Measurements from ENCODE around the gene CD151. TPM values are rescaled to one million over a fixed set of nuclear protein-coding genes. Genes with fewer than 3 reads are reported as not detected.

CD151 gene
- total and polyA plus RNA-seq, 2 experiments from 2014 or later = 62.9 to 109 TPM

DNA sequence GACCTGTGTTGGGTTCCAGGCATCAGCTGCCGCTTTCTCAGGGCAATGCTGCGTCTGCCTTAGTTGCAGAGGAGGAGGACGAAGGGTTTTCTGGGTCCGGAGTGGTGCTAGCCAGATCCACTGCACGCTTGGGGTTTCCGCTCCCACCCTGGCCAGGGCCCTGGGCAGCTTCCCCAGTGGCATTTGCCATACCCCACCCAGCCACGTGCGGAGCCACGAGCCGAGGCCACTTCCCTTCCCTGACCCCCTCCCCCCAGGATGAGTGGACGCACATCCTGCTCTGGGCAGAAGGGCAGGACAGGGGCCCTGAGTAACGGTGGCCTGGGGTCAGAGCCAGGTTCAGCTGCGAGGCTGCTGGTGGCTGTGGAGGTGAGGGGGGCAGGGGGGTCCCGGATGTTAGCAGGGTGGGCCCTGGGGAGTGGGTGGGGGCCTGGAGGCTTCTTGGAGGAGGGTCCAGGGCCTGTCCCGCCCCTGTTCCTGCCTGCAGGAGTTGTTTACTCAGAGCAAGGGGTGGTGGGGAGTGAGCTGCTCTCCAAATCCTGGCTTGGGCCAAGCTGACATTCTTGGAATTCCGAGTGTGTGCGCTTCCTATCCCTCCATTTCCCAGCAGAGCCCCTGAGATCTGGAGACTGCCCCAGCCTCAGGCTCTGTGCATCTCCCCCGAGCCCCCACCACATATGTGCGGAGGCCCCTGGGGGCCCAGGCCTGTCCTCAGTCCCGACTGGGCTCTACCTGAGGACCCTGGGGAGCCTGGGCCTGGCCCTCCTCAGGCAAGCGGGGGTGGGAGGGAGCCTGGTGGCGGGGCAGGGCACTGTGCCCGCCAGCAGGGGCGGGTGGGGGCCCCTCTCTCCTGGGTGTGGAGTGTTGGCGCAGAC, 11.3 kb downstream of the CD151 start:
- peaks cover 22% of the 10 kb centered on the region for H3K36me3 Mint-ChIP-seq (ENCODE audit: low read depth)
- H4K20me1 ChIP-seq (replicated peaks; ENCODE audit: insufficient read depth) = peaks cover 27% of the 10 kb centered on the region
- H3K27ac ChIP-seq (ENCODE audit: low read depth) = peak overlapping the region; percentile 99
- peak overlapping the region; percentile 98 for H3K4me3 ChIP-seq
- peak overlapping the region; percentile 93 for H3K27ac Mint-ChIP-seq
- peaks cover 20% of the 10 kb centered on the region; the same call in 1 of the 2 replicates for H3F3A ChIP-seq (replicated peaks; ENCODE audit: low read depth)
- H3K4me2 ChIP-seq = peak overlapping the region; percentile 91
- TF ChIP-seq POLR2AphosphoS5 (IDR thresholded peaks at IDR 0.05; ENCODE audit: low read depth) = peak; percentile 88
- TF ChIP-seq ZNF114 (CRISPR knock-in tag; IDR thresholded peaks at IDR 0.05) = no peak
- H3K27me3 Mint-ChIP-seq (ENCODE audit: insufficient read depth, low read depth, poor library complexity) = peaks cover 30% of the 10 kb centered on the region
- peak overlapping the region; percentile 88 for H3K4me3 Mint-ChIP-seq
- no peaks in the 10 kb centered on the region for H3K27me3 ChIP-seq (ENCODE audit: insufficient read depth)
- no peaks in the 10 kb centered on the region for H3K9me2 ChIP-seq (ENCODE audit: insufficient read depth)
- H3K4me1 ChIP-seq (ENCODE audit: insufficient read depth) = peaks cover 32% of the 10 kb centered on the region
- peaks cover 6% of the 10 kb centered on the region; the same call in 1 of the 2 replicates for H3K36me3 ChIP-seq (ENCODE audit: insufficient read depth)
- DNase-seq (ENCODE audit: low spot score) (peak; percentile 98), ATAC-seq (peak; percentile 60)
- H3K4me1 Mint-ChIP-seq = peaks cover 28% of the 10 kb centered on the region
- no peak overlapping the region for H2AFZ ChIP-seq
- no peaks in the 10 kb centered on the region for H3K9me3 Mint-ChIP-seq
- H3K79me2 ChIP-seq (replicated peaks; ENCODE audit: insufficient read depth) = peaks cover 19% of the 10 kb centered on the region

DNA sequence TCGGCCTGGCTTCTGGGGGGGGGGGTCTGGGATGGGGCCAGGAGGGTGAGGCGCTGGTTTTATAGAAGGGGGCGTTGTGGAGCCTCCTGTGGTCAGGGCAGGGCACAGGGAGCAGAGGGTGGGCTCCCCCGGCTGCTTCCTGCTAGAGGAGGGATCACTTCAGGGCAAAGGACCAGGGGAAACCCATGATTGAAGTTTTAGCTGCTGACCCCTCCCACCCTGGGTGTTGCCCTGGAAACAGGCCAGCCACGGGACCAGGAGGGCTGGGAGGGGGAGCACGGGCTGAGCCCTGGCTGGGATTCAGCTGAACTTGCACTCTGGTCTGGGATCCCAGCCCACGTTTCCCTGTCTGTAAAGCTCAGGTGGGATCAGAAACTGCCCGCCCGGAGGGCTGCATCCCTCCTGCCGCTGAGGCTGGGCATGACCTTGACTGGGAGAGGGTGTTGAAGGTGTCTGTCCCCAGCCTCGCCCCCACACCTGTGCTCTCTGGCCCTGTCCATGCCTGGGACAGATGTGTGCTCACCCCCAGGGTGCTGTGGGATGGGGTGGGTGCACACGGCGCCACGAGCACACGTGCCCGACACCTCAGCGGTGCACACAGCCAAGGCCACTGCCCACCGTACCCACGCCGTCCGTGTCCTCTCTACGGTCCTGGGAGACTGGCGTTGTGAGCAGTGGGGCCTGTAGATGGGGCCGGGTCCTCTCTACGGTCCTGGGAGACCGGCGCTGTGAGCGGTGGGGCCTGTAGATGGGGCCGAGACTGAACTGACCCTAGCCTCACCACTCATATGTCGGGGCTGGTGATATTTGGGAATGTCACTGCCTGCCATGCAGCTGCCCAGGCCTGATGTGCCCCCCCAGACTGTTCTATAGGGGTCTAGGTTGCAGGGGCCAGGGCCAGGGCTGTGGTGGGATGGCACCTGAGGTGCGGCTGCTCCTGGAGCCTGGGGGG, 12.2 kb downstream of the CD151 start:
- peak overlapping the region; percentile 88 for H3K4me3 Mint-ChIP-seq
- Histone ChIP-seq H3K9me2 (ENCODE audit: insufficient read depth) (no peaks in the 10 kb centered on the region), H2AFZ (no peak overlapping the region), H3K36me3 (ENCODE audit: insufficient read depth) (peaks cover under 1% of the 10 kb centered on the region; the same call in 1 of the 2 replicates), H3K4me3 (peak overlapping the region; percentile 98), H3K27ac (ENCODE audit: low read depth) (peak overlapping the region; percentile 99), H3K4me1 (ENCODE audit: insufficient read depth) (peaks cover 32% of the 10 kb centered on the region), H3K27me3 (ENCODE audit: insufficient read depth) (no peaks in the 10 kb centered on the region), H3K4me2 (peak overlapping the region; percentile 91), H3F3A (replicated peaks; ENCODE audit: low read depth) (peaks cover 11% of the 10 kb centered on the region; the same call in 1 of the 2 replicates), H3K79me2 (replicated peaks; ENCODE audit: insufficient read depth) (peaks cover 19% of the 10 kb centered on the region), H4K20me1 (replicated peaks; ENCODE audit: insufficient read depth) (peaks cover 22% of the 10 kb centered on the region)
- DNase-seq (ENCODE audit: low spot score) = peak; percentile 94
- peak overlapping the region; percentile 93 for H3K27ac Mint-ChIP-seq
- H3K36me3 Mint-ChIP-seq (ENCODE audit: low read depth) = peaks cover 14% of the 10 kb centered on the region
- H3K9me3 Mint-ChIP-seq = no peaks in the 10 kb centered on the region
- peak; percentile 28 for ATAC-seq
- peaks cover 25% of the 10 kb centered on the region for H3K27me3 Mint-ChIP-seq (ENCODE audit: insufficient read depth, low read depth, poor library complexity)
- peaks cover 28% of the 10 kb centered on the region for H3K4me1 Mint-ChIP-seq
- TF ChIP-seq JUNB (IDR thresholded peaks at IDR 0.05; ENCODE audit: unreplicated experiment) (no peak), CREB1 (CRISPR knock-in tag; IDR thresholded peaks at IDR 0.05; ENCODE audit: low read depth) (no peak), POLR2AphosphoS5 (IDR thresholded peaks at IDR 0.05; ENCODE audit: low read depth) (no peak), ZNF114 (CRISPR knock-in tag; IDR thresholded peaks at IDR 0.05) (no peak), ZNF331 (CRISPR knock-in tag; IDR thresholded peaks at IDR 0.05; ENCODE audit: low read depth) (no peak), EZH2 (IDR thresholded peaks at IDR 0.05; ENCODE audit: low read depth, unreplicated experiment) (no peak)
- TF ChIP-seq, protein P1, sequence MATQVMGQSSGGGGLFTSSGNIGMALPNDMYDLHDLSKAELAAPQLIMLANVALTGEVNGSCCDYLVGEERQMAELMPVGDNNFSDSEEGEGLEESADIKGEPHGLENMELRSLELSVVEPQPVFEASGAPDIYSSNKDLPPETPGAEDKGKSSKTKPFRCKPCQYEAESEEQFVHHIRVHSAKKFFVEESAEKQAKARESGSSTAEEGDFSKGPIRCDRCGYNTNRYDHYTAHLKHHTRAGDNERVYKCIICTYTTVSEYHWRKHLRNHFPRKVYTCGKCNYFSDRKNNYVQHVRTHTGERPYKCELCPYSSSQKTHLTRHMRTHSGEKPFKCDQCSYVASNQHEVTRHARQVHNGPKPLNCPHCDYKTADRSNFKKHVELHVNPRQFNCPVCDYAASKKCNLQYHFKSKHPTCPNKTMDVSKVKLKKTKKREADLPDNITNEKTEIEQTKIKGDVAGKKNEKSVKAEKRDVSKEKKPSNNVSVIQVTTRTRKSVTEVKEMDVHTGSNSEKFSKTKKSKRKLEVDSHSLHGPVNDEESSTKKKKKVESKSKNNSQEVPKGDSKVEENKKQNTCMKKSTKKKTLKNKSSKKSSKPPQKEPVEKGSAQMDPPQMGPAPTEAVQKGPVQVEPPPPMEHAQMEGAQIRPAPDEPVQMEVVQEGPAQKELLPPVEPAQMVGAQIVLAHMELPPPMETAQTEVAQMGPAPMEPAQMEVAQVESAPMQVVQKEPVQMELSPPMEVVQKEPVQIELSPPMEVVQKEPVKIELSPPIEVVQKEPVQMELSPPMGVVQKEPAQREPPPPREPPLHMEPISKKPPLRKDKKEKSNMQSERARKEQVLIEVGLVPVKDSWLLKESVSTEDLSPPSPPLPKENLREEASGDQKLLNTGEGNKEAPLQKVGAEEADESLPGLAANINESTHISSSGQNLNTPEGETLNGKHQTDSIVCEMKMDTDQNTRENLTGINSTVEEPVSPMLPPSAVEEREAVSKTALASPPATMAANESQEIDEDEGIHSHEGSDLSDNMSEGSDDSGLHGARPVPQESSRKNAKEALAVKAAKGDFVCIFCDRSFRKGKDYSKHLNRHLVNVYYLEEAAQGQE (IDR thresholded peaks at IDR 0.05; ENCODE audit: unreplicated experiment) = no peak
- TF ChIP-seq, protein P2, sequence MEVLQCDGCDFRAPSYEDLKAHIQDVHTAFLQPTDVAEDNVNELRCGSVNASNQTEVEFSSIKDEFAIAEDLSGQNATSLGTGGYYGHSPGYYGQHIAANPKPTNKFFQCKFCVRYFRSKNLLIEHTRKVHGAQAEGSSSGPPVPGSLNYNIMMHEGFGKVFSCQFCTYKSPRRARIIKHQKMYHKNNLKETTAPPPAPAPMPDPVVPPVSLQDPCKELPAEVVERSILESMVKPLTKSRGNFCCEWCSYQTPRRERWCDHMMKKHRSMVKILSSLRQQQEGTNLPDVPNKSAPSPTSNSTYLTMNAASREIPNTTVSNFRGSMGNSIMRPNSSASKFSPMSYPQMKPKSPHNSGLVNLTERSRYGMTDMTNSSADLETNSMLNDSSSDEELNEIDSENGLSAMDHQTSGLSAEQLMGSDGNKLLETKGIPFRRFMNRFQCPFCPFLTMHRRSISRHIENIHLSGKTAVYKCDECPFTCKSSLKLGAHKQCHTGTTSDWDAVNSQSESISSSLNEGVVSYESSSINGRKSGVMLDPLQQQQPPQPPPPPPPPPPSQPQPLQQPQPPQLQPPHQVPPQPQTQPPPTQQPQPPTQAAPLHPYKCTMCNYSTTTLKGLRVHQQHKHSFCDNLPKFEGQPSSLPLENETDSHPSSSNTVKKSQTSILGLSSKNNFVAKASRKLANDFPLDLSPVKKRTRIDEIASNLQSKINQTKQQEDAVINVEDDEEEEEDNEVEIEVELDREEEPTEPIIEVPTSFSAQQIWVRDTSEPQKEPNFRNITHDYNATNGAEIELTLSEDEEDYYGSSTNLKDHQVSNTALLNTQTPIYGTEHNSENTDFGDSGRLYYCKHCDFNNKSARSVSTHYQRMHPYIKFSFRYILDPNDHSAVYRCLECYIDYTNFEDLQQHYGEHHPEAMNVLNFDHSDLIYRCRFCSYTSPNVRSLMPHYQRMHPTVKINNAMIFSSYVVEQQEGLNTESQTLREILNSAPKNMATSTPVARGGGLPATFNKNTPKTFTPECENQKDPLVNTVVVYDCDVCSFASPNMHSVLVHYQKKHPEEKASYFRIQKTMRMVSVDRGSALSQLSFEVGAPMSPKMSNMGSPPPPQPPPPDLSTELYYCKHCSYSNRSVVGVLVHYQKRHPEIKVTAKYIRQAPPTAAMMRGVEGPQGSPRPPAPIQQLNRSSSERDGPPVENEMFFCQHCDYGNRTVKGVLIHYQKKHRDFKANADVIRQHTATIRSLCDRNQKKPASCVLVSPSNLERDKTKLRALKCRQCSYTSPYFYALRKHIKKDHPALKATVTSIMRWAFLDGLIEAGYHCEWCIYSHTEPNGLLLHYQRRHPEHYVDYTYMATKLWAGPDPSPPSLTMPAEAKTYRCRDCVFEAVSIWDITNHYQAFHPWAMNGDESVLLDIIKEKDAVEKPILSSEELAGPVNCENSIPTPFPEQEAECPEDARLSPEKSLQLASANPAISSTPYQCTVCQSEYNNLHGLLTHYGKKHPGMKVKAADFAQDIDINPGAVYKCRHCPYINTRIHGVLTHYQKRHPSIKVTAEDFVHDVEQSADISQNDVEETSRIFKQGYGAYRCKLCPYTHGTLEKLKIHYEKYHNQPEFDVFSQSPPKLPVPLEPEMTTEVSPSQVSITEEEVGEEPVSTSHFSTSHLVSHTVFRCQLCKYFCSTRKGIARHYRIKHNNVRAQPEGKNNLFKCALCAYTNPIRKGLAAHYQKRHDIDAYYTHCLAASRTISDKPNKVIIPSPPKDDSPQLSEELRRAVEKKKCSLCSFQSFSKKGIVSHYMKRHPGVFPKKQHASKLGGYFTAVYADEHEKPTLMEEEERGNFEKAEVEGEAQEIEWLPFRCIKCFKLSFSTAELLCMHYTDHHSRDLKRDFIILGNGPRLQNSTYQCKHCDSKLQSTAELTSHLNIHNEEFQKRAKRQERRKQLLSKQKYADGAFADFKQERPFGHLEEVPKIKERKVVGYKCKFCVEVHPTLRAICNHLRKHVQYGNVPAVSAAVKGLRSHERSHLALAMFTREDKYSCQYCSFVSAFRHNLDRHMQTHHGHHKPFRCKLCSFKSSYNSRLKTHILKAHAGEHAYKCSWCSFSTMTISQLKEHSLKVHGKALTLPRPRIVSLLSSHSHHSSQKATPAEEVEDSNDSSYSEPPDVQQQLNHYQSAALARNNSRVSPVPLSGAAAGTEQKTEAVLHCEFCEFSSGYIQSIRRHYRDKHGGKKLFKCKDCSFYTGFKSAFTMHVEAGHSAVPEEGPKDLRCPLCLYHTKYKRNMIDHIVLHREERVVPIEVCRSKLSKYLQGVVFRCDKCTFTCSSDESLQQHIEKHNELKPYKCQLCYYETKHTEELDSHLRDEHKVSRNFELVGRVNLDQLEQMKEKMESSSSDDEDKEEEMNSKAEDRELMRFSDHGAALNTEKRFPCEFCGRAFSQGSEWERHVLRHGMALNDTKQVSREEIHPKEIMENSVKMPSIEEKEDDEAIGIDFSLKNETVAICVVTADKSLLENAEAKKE (CRISPR knock-in tag; IDR thresholded peaks at IDR 0.05) = no peak
